Neural progenitor cell (in vitro differentiated cells): Measurements from ENCODE around the gene SEMA6A. TPM values are rescaled to one million over a fixed set of nuclear protein-coding genes. Genes with fewer than 3 reads are reported as not detected.
A peak's percentile ranks its signal among the peaks of the same experiment; 100 is the strongest.

Experiments
- DNase-seq: peaks from one replicate; pipeline ENCODE4 v3.0.0-alpha.2; 2016; ENCODE audit warnings: low spot score
- H2AFZ ChIP-seq: fragments of 200-600 bp; sonication (generic); replicated peaks from 2 replicates; pipeline ENCODE4 v1.6.1; 2016; ENCODE audit warnings: antibody characterized with exemption
- H3F3A ChIP-seq: fragments of 200-600 bp; sonication (generic); 2 replicates; pipeline ENCODE4 v1.6.1; 2016; ENCODE audit warnings: antibody characterized with exemption, low read depth
- H3K27ac ChIP-seq: fragments of 200-600 bp; sonication (generic); 2 replicates; pipeline ENCODE4 v1.5.1; 2016; ENCODE audit warnings: mild to moderate bottlenecking
- H3K27me3 ChIP-seq: fragments of 200-600 bp; sonication (generic); 2 replicates; pipeline ENCODE4 v1.6.1; 2016; ENCODE audit warnings: mild to moderate bottlenecking, moderate library complexity
- H3K36me3 ChIP-seq: fragments of 200-600 bp; sonication (generic); 2 replicates; pipeline ENCODE4 v1.5.1; 2016
- H3K4me1 ChIP-seq: fragments of 200-600 bp; sonication (generic); 2 replicates; pipeline ENCODE4 v1.6.1; 2016; ENCODE audit warnings: mixed run types
- H3K4me2 ChIP-seq: fragments of 200-600 bp; sonication (generic); 2 replicates; pipeline ENCODE4 v1.6.1; 2016
- H3K4me3 ChIP-seq: fragments of 200-600 bp; sonication (generic); 2 replicates; pipeline ENCODE4 v1.5.1; 2016
- H3K79me2 ChIP-seq: fragments of 200-600 bp; sonication (generic); 2 replicates; pipeline ENCODE4 v1.6.1; 2016; ENCODE audit warnings: low read depth
- H3K9ac ChIP-seq: fragments of 200-600 bp; sonication (generic); 2 replicates; pipeline ENCODE4 v1.6.1; 2016
- H3K9me3 ChIP-seq: fragments of 200-600 bp; sonication (generic); 2 replicates; pipeline ENCODE4 v1.5.1; 2016; ENCODE audit warnings: low read depth
- H4K20me1 ChIP-seq: fragments of 200-600 bp; sonication (generic); 2 replicates; pipeline ENCODE4 v1.6.1; 2016; ENCODE audit warnings: low read depth
- H3K27ac Mint-ChIP-seq: 3 replicates; pipeline ENCODE4 v1.8.0; 2021; ENCODE audit warnings: mixed read lengths
- H3K27me3 Mint-ChIP-seq: 2 replicates; pipeline ENCODE4 v1.8.0; 2022; ENCODE audit warnings: low read depth, mild to moderate bottlenecking, inconsistent platforms, moderate library complexity, mixed read lengths; ENCODE audit not compliant: insufficient read depth
- H3K36me3 Mint-ChIP-seq: 3 replicates; pipeline ENCODE4 v1.8.0; 2021; ENCODE audit warnings: mixed read lengths
- H3K4me1 Mint-ChIP-seq: 3 replicates; pipeline ENCODE4 v1.8.0; 2021; ENCODE audit warnings: mixed read lengths
- H3K4me3 Mint-ChIP-seq: 3 replicates; pipeline ENCODE4 v1.8.0; 2021; ENCODE audit warnings: mild to moderate bottlenecking, moderate library complexity, mixed read lengths
- H3K9me3 Mint-ChIP-seq: 3 replicates; pipeline ENCODE4 v1.8.0; 2020; ENCODE audit warnings: mixed read lengths
- EZH2 ChIP-seq: fragments of 200-600 bp; sonication (generic); IDR thresholded peaks from 2 replicates; pipeline ENCODE4 v1.6.1; 2017; ENCODE audit warnings: antibody characterized with exemption, mild to moderate bottlenecking, moderate library complexity
- EZH2phosphoT487 ChIP-seq: fragments of 200-600 bp; sonication (generic); IDR thresholded peaks from 2 replicates; pipeline ENCODE4 v1.6.1; 2017; ENCODE audit warnings: antibody characterized with exemption
- total RNA-seq: library from RNA; depleted of rRNA; stranded (reverse); fragments of >200 nt; gene quantifications from 2 replicates; pipeline ENCODE4 v1.2.3, GENCODE V29; 2015; ENCODE audit warnings: low replicate concordance
- TF ChIP-seq, protein P1 (sequence below): fragments of 200-600 bp; sonication (generic); IDR thresholded peaks from 2 replicates; pipeline ENCODE4 v1.5.1; 2017; ENCODE audit warnings: antibody characterized with exemption, mild to moderate bottlenecking

The SEMA6A gene
- total RNA-seq, 1 donor from 2014 or later: 86.4 TPM

GRCh38 chr5:116442095-116442534 is 132.5 kb downstream of the SEMA6A start:
- H3K27ac ChIP-seq: peak overlapping the region; percentile 85
- no peak overlapping the region for H3K4me3 Mint-ChIP-seq
- H3K9me3 ChIP-seq: no peaks in the 10 kb centered on the region
- H3K79me2 ChIP-seq: no peaks in the 10 kb centered on the region
- H3K36me3 Mint-ChIP-seq: peaks cover 25% of the 10 kb centered on the region
- no peak overlapping the region for H3K27ac Mint-ChIP-seq
- peaks cover 13% of the 10 kb centered on the region for H4K20me1 ChIP-seq
- peaks cover 3% of the 10 kb centered on the region for H3K27me3 Mint-ChIP-seq
- no peak for DNase-seq
- H3K4me1 Mint-ChIP-seq: peaks cover 49% of the 10 kb centered on the region
- no peak overlapping the region for H3K9ac ChIP-seq
- peaks cover 69% of the 10 kb centered on the region for H3F3A ChIP-seq
- H3K27me3 ChIP-seq: no peaks in the 10 kb centered on the region
- H3K36me3 ChIP-seq: no peaks in the 10 kb centered on the region
- TF ChIP-seq EZH2: no peak
- TF ChIP-seq EZH2phosphoT487: no peak
- no peak overlapping the region for H2AFZ ChIP-seq
- no peak overlapping the region for H3K4me3 ChIP-seq
- H3K9me3 Mint-ChIP-seq: no peaks in the 10 kb centered on the region
- peaks cover 77% of the 10 kb centered on the region for H3K4me1 ChIP-seq
- no peak overlapping the region for H3K4me2 ChIP-seq

GRCh38 chr5:116441223-116441622 is 133.4 kb downstream of the SEMA6A start:
- Histone ChIP-seq H3K9ac (no peak overlapping the region), H3K27me3 (no peaks in the 10 kb centered on the region), H3K79me2 (no peaks in the 10 kb centered on the region), H4K20me1 (peaks cover 13% of the 10 kb centered on the region), H3K36me3 (no peaks in the 10 kb centered on the region), H3K9me3 (no peaks in the 10 kb centered on the region), H3K4me2 (peak overlapping the region; percentile 60), H3K4me1 (peaks cover 77% of the 10 kb centered on the region), H3K27ac (peak overlapping the region; percentile 71), H3K4me3 (no peak overlapping the region), H2AFZ (no peak overlapping the region), H3F3A (peaks cover 72% of the 10 kb centered on the region)
- Mint-ChIP-seq H3K27ac (no peak overlapping the region), H3K4me1 (peaks cover 49% of the 10 kb centered on the region), H3K27me3 (peaks cover 3% of the 10 kb centered on the region), H3K9me3 (no peaks in the 10 kb centered on the region), H3K36me3 (peaks cover 22% of the 10 kb centered on the region), H3K4me3 (no peak overlapping the region)
- DNase-seq: peak; percentile 44
- TF ChIP-seq EZH2phosphoT487: no peak
- TF ChIP-seq, protein P1, sequence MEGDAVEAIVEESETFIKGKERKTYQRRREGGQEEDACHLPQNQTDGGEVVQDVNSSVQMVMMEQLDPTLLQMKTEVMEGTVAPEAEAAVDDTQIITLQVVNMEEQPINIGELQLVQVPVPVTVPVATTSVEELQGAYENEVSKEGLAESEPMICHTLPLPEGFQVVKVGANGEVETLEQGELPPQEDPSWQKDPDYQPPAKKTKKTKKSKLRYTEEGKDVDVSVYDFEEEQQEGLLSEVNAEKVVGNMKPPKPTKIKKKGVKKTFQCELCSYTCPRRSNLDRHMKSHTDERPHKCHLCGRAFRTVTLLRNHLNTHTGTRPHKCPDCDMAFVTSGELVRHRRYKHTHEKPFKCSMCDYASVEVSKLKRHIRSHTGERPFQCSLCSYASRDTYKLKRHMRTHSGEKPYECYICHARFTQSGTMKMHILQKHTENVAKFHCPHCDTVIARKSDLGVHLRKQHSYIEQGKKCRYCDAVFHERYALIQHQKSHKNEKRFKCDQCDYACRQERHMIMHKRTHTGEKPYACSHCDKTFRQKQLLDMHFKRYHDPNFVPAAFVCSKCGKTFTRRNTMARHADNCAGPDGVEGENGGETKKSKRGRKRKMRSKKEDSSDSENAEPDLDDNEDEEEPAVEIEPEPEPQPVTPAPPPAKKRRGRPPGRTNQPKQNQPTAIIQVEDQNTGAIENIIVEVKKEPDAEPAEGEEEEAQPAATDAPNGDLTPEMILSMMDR: no peak
- no peak for TF ChIP-seq EZH2

- Mint-ChIP-seq H3K27ac (peak overlapping the region; percentile 89), H3K4me3 (no peak overlapping the region), H3K9me3 (no peaks in the 10 kb centered on the region), H3K4me1 (peaks cover 51% of the 10 kb centered on the region), H3K36me3 (peaks cover 16% of the 10 kb centered on the region), H3K27me3 (peaks cover 3% of the 10 kb centered on the region)
- Histone ChIP-seq H3K79me2 (no peaks in the 10 kb centered on the region), H4K20me1 (peaks cover 13% of the 10 kb centered on the region), H3K27ac (peak overlapping the region; percentile 71), H3K4me1 (peaks cover 77% of the 10 kb centered on the region), H3K9ac (no peak overlapping the region), H3K9me3 (no peaks in the 10 kb centered on the region), H3F3A (peaks cover 71% of the 10 kb centered on the region), H3K36me3 (no peaks in the 10 kb centered on the region), H3K4me3 (no peak overlapping the region), H2AFZ (no peak overlapping the region), H3K4me2 (peak overlapping the region; percentile 60), H3K27me3 (no peaks in the 10 kb centered on the region)
- DNase-seq: no peak
- TF ChIP-seq EZH2phosphoT487 (no peak), EZH2 (no peak)
- TF ChIP-seq, protein P1: no peak
Measured at GRCh38 chr5:116440457-116441001, 134.1 kb downstream of the SEMA6A start.

GRCh38 chr5:116439905-116440304 is 134.7 kb downstream of the SEMA6A start:
- H3K27ac ChIP-seq: no peak overlapping the region
- DNase-seq: no peak
- Mint-ChIP-seq H3K4me1 (peaks cover 51% of the 10 kb centered on the region), H3K27ac (peak overlapping the region; percentile 89), H3K9me3 (no peaks in the 10 kb centered on the region), H3K4me3 (no peak overlapping the region), H3K27me3 (peaks cover 3% of the 10 kb centered on the region), H3K36me3 (peaks cover 16% of the 10 kb centered on the region)
- H3K4me1 ChIP-seq: peaks cover 75% of the 10 kb centered on the region
- H3K4me2 ChIP-seq: peak overlapping the region; percentile 60
- peaks cover 11% of the 10 kb centered on the region for H4K20me1 ChIP-seq
- no peaks in the 10 kb centered on the region for H3K27me3 ChIP-seq
- H2AFZ ChIP-seq: no peak overlapping the region
- H3K36me3 ChIP-seq: no peaks in the 10 kb centered on the region
- TF ChIP-seq EZH2phosphoT487 (no peak), EZH2 (no peak)
- TF ChIP-seq, protein P1: no peak
- H3F3A ChIP-seq: peaks cover 65% of the 10 kb centered on the region
- H3K4me3 ChIP-seq: no peak overlapping the region
- H3K79me2 ChIP-seq: no peaks in the 10 kb centered on the region
- no peak overlapping the region for H3K9ac ChIP-seq
- no peaks in the 10 kb centered on the region for H3K9me3 ChIP-seq
